NCI-H345 (cell line): ENCODE measurements around the gene PABPC3.

Experiments used
- DNase-seq: peaks from one replicate; lab custom pipeline; 2025; lab: John Stamatoyannopoulos, UW

The PABPC3 gene

GRCh38 chr13:25111585-25111956 is 15.6 kb downstream of the PABPC3 start:
- no peak for DNase-seq

- no peak for DNase-seq
These were observed 16.8 kb downstream of the PABPC3 start for GRCh38 chr13:25112695-25113255.

DNA sequence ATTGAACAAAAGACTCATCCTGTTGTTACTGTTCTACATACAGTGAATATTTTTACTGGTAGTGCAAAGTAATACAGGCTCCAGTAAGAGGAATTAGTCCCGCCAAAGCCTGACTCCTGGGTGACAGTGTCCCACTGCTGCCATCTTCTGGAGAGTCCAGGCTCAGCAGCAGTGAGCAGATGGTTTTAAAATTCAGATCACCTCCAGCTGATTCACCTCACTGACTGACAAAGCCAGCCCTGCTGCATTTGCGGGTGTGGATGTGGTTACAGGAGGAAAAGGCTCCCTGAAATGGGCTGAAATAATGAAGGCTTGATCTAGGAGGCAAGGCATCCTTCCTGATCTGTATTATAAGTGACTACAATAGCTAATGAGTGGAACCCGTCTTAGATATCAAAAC is 18.3 kb downstream of the PABPC3 start:
- peak; percentile 70 for DNase-seq

- DNase-seq: no peak
These were observed 20.1 kb downstream of the PABPC3 start for GRCh38 chr13:25116044-25116443.

DNA sequence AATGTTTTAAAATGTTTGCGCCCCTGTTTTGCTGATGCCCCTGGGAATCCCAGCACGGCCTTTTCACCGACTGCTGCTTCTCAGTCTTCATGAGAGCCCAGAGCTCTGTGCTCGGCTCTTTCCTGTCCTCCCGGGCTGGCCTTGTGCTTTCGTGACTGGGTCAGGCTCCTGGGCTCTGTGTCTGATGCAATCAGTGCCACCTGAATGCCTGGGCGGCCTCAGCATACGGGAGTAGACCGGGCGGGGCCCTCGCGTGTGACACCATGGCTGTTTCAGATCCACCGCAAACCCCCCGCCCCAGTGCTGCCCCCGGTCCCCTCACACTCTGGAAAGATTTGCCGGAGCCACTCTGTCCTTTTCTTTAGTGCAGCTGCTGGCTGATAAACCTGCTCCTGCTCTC is 21.4 kb downstream of the PABPC3 start:
- no peak for DNase-seq

- DNase-seq: no peak
These were observed 22.5 kb downstream of the PABPC3 start for GRCh38 chr13:25118378-25118905.

DNA sequence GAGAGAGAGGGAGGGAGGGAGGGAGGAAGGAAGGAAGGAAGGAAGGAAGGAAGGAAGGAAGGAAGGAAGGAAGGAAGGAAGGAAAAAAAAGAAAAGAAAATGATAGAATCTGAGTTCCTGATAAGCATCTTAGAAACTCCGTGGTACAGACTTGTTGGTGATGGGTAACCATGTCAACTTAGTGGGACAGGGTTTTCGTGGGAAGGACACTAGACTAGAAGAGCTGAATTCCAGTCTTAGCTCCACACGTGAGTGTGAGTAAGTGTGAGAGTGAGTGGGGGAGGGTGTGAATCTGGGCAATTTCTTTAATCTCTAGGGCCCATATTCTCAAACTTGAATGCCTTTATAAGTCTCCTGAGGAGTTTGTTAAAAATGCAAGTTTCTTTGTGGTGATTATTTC is 35.0 kb downstream of the PABPC3 start:
- DNase-seq: no peak

GRCh38 chr13:25131881-25132420 is 36.0 kb downstream of the PABPC3 start:
- DNase-seq: no peak

GRCh38 chr13:25132751-25133390 is 36.9 kb downstream of the PABPC3 start:
- no peak for DNase-seq

DNA sequence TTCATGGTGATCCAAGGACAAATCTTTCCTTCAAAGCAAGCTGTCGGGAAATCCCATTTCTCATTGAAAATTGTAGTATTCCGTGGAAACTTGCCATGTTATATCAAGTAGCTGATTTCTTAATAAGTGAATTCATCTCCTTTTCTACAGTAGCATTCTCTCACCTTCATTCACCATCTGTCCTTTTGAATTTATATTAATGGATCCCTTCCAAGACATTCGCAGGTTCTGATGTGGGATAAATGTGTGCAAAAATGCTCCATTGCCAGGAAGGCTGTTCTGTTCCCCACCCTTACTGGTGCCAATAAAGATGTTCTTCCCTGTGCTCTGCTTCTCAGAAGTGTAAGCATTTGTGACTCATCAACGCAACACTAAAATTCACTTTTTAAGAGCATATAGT is 40.0 kb downstream of the PABPC3 start:
- no peak for DNase-seq

- no peak for DNase-seq
These were observed 41.2 kb downstream of the PABPC3 start for GRCh38 chr13:25136880-25137787.

- no peak for DNase-seq
These were observed 41.8 kb downstream of the PABPC3 start for GRCh38 chr13:25137788-25138115.

DNA sequence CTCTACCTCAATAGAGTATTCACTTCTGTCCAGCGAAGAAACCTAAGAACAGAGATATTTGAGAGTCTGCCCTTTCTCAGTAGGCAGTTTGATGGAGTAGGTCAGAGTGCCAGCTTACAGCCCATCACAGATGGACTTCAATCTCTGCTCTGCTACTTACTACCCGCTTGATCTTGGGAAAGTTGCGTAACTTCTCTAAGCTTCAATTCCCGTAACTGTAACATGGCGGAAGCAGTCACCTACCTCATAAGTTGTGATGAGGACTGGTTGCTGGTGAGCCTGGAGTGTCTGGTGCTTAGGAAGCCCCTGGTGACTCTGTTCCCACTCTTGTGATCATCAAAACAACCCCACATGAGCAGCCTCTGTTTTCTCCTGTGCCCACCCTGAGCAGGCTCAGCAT is 45.1 kb downstream of the PABPC3 start:
- DNase-seq: no peak

DNA sequence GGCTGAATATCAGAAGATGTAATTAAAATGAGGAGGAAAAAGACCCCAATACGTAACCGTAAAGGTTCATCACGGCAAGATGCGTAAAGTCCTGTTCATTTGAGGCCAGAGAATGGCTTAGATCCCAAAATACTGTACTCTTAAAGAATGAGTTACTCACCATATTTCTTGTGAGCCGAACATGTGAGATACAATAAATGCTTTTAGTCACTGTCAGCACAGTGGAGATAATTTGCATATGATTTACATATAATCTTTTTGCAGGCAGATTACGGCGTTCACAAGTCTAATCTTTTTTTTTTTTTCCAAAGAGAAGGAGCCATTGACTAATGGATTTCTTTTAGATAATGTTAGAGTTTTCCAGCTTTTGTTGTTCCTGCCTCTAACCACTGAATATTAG is 47.8 kb downstream of the PABPC3 start:
- no peak for DNase-seq

- no peak for DNase-seq
These were observed 51.9 kb downstream of the PABPC3 start for GRCh38 chr13:25147638-25148401.

GRCh38 chr13:25148402-25148771 is 52.5 kb downstream of the PABPC3 start:
- DNase-seq: no peak
